K562 (cell line): ENCODE results near the gene RBPJL. TPM values are rescaled to one million over a fixed set of nuclear protein-coding genes. Genes with fewer than 3 reads are reported as not detected.

ENCODE experiments used
- ATF1 ChIP-seq, 2 experiments: fragments of 450-650 bp in 1 of 2; IDR thresholded peaks; 2 replicates each; pipeline ENCODE4 v1.6.1; 2016; ENCODE audit warnings: missing compliant biosample characterization in 1 of 2, missing genetic modification characterization in 1 of 2
- CTCFL ChIP-seq: IDR thresholded peaks from 2 replicates; pipeline ENCODE4 v1.6.1; 2011; ENCODE audit warnings: borderline replicate concordance, low read depth, mild to moderate bottlenecking, moderate library complexity, low read length; ENCODE audit not compliant: insufficient read depth, poor library complexity, severe bottlenecking
- CXXC5 ChIP-seq: fragments of 250-450 bp; sonication (Bioruptor Pico); IDR thresholded peaks from 2 replicates; pipeline ENCODE4 v1.8.0; 2022; ENCODE audit warnings: inconsistent platforms, mild to moderate bottlenecking, moderate library complexity
- DACH1 ChIP-seq: fragments of 450-650 bp; IDR thresholded peaks from 2 replicates; pipeline ENCODE4 v1.6.1; 2018; ENCODE audit not compliant: partially characterized antibody
- DIDO1 ChIP-seq: fragments of 450-650 bp; IDR thresholded peaks from 2 replicates; pipeline ENCODE4 v1.6.1; 2016; ENCODE audit warnings: low read depth, missing biosample characterization, missing genetic modification characterization
- E2F8 ChIP-seq: fragments of 450-650 bp; IDR thresholded peaks from 2 replicates; pipeline ENCODE4 v1.7.1; 2018; ENCODE audit warnings: mild to moderate bottlenecking, low read depth; ENCODE audit not compliant: partially characterized antibody
- IRF9 ChIP-seq: fragments of 450-650 bp; IDR thresholded peaks from 2 replicates; pipeline ENCODE4 v1.6.1; 2016; ENCODE audit warnings: missing biosample characterization, missing genetic modification characterization
- JUND ChIP-seq, 2 experiments: IDR thresholded peaks; 2 replicates in 1 of 2; 3 replicates in 1 of 2; pipeline ENCODE4 v1.6.1; 2011; ENCODE audit warnings: borderline replicate concordance in 2 of 2, low read depth in 2 of 2, low read length in 2 of 2, improper control_type of control experiment in 1 of 2, missing biosample characterization in 1 of 2, missing genetic modification characterization in 1 of 2, missing genetic modification reagents in 1 of 2
- MXI1 ChIP-seq: IDR thresholded peaks from 2 replicates; pipeline ENCODE4 v1.6.1; 2011; ENCODE audit warnings: low read depth, mild to moderate bottlenecking, improper control_type of control experiment, low read length
- RBM34 ChIP-seq: fragments of 200-400 bp; formaldehyde crosslinking; IDR thresholded peaks from 2 replicates; pipeline ENCODE4 v1.6.1; 2018; ENCODE audit warnings: low read length, borderline replicate concordance; ENCODE audit not compliant: insufficient read depth
- RCOR1 ChIP-seq, 2 experiments: IDR thresholded peaks; 2 replicates each; pipeline ENCODE4 v1.6.1; 2012; ENCODE audit warnings: low read depth in 2 of 2, low read length in 2 of 2, borderline replicate concordance in 1 of 2, improper control_type of control experiment in 1 of 2
- RERE ChIP-seq: sonication (generic); formaldehyde crosslinking; IDR thresholded peaks from 2 replicates; pipeline ENCODE4 v1.8.0; 2023; ENCODE audit warnings: missing genetic modification reagents, mild to moderate bottlenecking, borderline replicate concordance
- SIN3B ChIP-seq: fragments of 450-650 bp; IDR thresholded peaks from 2 replicates; pipeline ENCODE4 v1.6.1; 2017; ENCODE audit warnings: low read depth, mild to moderate bottlenecking, moderate library complexity
- ZFX ChIP-seq: sonication (generic); formaldehyde crosslinking; IDR thresholded peaks from 2 replicates; pipeline ENCODE4 v1.8.0; 2022; ENCODE audit warnings: mild to moderate bottlenecking, missing genetic modification reagents, moderate library complexity
- ZSCAN29 ChIP-seq: fragments of 450-650 bp; IDR thresholded peaks from 2 replicates; pipeline ENCODE4 v1.6.1; 2017
- polyA plus RNA-seq, 8 experiments: library from polyadenylated mRNA; depleted of rRNA in 4 of 8; stranded (reverse) in 5 of 8; unstranded in 3 of 8; fragments of >200 nt; fragmentation: Nextera tagmentation in 2 of 8; fragmentation: Illumina TruSeq in 1 of 8; extraction: Ambion mirVana in 2 of 8; extraction: Trizol in 1 of 8; gene quantifications; 2 replicates each; pipeline versions ENCODE4 v1.2.1 to v1.2.3, GENCODE V29; 2011 to 2014; ENCODE audit warnings: inconsistent platforms in 1 of 8, missing spikeins in 1 of 8
- total RNA-seq, 7 experiments: library from RNA; depleted of rRNA in 6 of 7; stranded (reverse); fragments of >200 nt in 6 of 7; fragmentation: Illumina TruSeq in 2 of 7; extraction: Trizol in 2 of 7; gene quantifications; 2 replicates each; pipeline versions ENCODE4 v1.2.1 to v1.2.3, GENCODE V29; 2011 to 2021; ENCODE audit warnings: low replicate concordance in 1 of 7

The RBPJL gene
- total and polyA plus RNA-seq, 9 of the 15 experiments (the other 6 are each of a cell fraction or from before 2014, with no cell fraction given) = not detected

GRCh38 chr20:45311589-45312211 is 5.1 kb downstream of the RBPJL start (continued):
- TF ChIP-seq ATF1 (CRISPR knock-in tag; IDR thresholded peaks at IDR 0.05) = no peak
- no peak for TF ChIP-seq ATF1 (tag; IDR thresholded peaks at IDR 0.05)
- TF ChIP-seq SIN3B = no peak
- TF ChIP-seq CXXC5 = peak; percentile 41
- TF ChIP-seq RERE (CRISPR knock-in tag) = 0 out of 2 replicates have a peak, but pooled peaks have one; percentile 62
- peak in 1 of 2 experiments; percentile 42; a peak in 1 of 4 replicates for TF ChIP-seq RCOR1 (IDR thresholded peaks at IDR 0.05; ENCODE audit: borderline replicate concordance in 1 of 2, low read depth in 2 of 2, low read length in 2 of 2)
- no peak for TF ChIP-seq DIDO1
- no peak for TF ChIP-seq E2F8
- TF ChIP-seq RBM34 = no peak
- TF ChIP-seq ZSCAN29 = no peak
- TF ChIP-seq CTCFL = peak; percentile 55
- TF ChIP-seq JUND (IDR thresholded peaks at IDR 0.05; ENCODE audit: borderline replicate concordance, low read depth, low read length) = 0 out of 2 replicates have a peak, but pooled peaks have one; percentile 12
- no peak; the same call in 2 of the 3 replicates for TF ChIP-seq JUND (tag; IDR thresholded peaks at IDR 0.05; ENCODE audit: borderline replicate concordance, low read depth, low read length)
- no peak for TF ChIP-seq DACH1
- TF ChIP-seq IRF9 = no peak
- TF ChIP-seq MXI1 = no peak
- TF ChIP-seq ZFX (CRISPR knock-in tag) = no peak
